Hematopoietic multipotent progenitor cell treated with erythropoietin and hydrocortisone succinate and interleukin-3 and kit ligand, for 17 days (in vitro differentiated cells): ENCODE results near the gene FBXO3.
"Not testable (repeated sequence)": the region's sequence is repeated elsewhere in the genome, so short reads cannot be mapped to it uniquely, and the experiment has no call there.

Experiments used
- DNase-seq: peaks from one replicate; pipeline ENCODE4 v3.0.0-alpha.2; 2015; ENCODE audit warnings: low spot score

Gene FBXO3

DNA sequence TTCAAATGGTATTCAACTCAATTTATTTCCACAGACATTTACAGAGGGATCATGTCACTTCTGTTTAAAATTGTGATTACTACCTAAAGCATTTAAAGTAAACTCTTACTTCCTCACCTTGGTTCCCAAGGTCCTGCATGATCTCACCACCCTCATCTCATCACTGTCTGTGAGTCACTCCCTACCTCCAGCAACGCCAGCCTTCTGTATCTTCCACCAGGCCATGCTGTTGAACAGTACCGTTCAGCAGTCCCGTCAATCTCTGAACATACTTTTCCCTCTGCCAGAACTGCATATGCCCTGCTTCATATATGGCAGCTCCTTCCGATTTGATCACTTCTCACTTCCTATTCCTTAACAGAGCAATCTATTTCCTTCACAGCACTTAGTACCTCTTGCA lies 2.0 kb downstream of the FBXO3 start:
- DNase-seq: peak; percentile 23

DNA sequence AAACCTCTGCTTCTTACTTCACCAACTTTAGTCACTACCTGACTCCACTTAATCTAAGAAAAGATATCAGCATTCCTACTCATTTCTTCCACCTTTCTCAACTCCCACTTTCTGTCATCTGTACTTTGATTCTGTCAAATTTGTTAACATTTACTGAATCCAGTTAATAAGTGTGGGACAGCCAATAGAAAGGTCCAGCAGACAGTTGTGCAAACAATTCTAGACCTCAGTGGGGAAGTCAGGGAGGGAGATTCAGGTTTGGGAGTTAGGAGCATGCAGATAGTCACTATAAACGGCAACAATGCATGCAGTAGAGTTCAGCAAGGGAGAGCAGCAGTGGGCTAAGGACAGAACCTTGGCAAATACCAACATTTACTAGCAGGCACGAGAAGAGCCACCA lies 4.1 kb downstream of the FBXO3 start:
- no peak for DNase-seq

DNA sequence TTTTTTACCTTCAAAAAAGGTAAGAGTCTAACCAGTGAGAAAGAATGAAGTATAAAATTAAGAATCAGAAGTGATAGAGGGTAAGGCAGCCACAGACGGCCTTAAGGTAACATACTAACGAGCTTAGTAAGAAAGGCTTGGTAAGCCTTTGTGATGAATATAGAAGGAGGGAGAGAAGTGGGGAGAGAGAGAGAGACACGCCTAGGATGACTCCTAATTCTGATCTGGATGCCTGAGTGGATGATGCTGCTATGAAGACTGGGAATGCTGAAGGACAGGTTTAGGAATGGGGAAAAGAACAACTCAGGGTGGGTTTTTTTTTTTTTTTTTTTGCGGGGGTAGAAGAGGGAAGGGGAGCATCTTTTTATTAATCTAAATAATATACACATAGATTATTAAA lies 4.8 kb downstream of the FBXO3 start:
- DNase-seq: no peak

DNA sequence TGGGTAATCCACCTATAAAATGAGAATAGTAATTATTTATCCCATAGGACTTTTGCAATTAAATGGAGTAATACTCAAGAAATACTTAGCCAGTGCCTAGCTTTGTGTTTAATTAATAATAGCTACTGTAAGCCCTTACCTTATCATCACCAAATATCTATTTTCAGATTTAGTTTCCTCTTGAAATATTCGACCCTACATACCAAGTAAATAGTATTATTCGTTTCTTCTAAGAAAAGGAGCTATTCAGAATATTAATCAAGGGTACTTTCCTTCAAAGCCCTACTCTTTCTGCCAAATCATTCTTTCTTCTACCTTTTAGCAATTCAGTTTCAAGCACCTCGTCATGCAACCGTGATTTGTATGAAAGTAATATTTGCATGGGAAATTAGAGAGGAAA lies 6.7 kb downstream of the FBXO3 start:
- no peak for DNase-seq

DNA sequence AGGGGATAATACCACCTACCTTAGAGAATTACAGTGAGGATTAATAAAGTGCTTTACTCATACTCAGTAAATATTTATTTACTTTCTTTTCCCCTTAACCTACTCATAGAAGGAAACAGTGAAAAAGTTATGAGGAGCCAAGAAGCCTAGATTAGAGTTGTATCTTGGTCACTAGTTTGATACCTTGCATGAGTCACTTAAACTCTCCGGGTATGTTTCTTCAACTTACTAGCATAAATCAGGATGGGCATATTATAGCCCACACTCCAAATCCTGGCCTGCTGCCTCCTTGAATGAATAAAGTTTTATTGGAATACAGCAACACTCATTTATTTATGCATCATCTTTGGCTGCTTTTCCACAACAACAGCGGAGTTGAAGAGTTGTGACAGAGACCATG lies 8.2 kb downstream of the FBXO3 start:
- no peak for DNase-seq

DNA sequence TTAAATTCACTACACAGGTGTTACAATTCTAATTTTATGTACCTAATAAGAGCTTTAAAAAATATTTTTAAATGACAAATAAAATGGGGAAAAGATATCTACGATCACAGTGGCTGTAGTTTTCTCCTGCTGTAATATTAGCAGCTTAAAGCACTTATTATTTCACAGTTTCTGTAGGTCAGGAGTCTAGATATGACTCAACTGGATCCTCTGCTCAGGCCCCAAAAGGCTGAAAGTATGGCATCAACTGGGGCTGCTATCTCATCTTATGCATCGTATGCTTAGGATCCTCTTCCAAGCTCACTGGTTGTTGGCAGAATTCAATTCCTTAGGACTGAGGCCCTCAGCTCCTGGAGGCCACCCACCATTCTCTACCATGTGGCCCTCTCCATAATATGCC lies 12.8 kb downstream of the FBXO3 start:
- no peak for DNase-seq

DNA sequence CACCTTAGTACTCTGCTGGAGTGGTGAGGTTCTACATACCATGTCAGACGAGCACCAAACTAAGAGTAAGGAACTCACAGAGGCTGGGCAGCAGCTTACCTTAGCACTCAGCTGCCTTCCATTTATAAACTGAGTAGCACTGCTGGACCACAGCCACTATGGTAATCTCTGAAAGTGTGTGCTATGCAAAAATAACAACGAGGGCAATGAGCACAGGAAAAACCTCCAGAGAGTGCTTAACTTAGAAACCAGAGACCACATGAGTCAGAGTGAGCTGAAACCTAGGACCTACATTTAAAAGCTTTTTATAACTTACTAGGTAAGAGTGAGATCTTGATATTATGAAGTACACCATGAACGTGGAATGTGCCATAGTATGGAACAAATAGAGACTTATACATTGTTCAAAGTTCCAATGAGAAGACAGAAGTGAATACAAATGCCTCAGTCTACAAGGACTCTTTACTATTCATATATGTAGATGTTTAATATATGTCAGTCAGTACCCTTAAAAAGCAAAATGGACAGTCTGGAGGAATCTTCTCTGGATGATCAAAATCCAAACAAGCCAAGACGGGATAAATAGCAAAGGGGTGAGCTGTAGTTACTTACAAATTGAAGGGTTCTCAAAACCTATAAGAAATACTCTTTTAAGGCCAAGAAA lies 20.9 kb downstream of the FBXO3 start:
- DNase-seq: no peak

DNA sequence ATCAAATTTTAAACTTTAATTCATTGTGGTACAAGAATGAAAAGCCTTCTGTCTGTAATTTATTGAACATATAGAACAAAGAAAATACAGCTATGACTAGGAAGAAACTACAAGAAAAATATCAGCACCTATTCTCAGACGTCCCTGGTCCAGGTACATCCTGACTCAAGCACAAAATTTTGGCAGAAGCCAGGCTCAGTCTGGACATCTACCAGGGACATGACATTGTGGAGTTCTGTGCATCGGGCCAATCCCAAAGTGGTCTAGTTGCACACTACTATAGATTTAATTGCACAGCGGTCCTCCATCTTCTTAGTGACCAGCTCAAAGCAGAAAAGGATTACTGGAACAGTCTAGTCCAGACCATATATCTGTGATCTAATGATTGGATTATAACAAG lies 22.4 kb downstream of the FBXO3 start:
- DNase-seq: no peak

DNA sequence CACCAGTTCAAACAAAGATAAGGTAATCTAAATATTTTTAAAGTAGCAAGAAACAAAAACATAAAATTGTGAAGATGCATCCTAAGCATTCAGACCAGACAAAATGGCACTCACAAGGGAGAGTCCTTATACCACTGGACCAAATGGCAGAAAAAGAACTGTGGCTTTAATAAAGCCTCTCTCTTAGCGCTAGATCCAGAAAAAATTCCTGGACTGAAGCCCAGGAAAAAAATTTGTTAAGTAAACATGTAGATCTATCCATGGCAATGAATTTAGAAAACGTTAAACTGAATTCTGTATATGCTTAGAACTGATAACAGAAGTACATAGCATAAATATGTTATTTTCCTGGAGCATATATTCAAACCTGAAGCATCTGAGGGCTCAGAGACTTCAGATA lies 26.3 kb downstream of the FBXO3 start:
- no peak for DNase-seq

DNA sequence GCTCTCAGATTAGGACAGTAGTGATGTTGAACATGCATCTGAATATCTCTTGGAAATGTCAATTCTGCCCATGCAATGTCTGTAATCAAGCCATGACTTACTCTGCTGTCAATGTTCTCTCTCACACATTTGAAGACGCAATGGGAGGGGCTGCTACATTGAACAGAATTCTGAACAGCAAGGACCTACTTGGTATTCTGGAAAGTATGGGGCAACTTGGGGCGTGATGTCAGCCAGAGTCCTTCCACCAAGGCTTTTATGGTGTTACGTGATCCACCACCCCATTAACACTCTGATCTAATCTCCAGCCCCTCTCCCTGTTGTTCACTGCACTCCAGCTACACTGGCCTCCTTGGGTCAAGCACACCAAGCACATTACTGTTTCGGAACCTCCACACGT lies 31.0 kb downstream of the FBXO3 start:
- no peak for DNase-seq

DNA sequence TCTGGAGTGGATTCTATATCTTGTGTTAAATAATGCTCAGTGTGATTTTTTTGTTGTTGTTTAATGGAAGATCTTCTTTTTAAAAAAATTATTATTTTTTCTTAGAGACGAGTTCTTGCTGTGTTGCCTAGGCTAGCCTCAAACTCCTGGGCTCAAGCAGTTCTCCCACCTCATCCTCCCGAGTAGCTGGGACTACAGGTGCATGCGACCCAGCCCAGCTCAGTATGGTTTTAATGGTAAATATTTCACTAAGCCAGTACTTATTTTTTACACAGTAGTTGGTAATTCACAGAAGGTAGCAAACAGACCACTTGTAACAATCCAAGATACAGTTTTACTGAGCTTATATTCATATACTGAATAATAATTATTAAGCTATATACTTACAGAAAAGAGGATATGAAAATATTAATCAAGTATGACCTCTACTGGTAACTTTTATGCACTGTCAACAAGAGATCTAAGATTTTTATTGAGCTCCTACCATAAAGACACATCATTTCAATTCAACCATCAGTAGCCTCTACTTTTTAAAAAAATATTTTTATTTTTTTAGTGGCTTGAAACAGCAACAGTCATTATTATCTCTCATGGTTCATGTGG lies 32.0 kb downstream of the FBXO3 start:
- DNase-seq: peak; percentile 71

DNA sequence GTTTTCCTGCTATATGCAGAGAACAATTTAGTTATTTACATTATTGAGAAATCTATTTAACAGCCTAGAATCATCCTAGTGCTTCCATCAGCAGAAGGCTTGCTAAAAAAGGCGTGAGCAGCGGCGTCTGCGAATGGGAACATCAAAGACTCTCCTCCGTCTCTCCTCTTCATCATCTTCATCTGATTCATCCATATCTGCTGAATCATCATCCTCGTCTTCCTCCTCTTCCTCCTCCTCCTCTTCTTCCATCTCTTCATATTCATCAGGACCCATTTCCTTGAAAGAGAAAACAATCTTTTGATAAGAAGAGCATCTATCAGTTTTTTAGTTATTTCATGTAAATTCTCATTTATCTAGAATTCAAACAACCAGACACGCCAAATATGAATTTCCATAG lies 32.5 kb downstream of the FBXO3 start:
- DNase-seq: no peak

DNA sequence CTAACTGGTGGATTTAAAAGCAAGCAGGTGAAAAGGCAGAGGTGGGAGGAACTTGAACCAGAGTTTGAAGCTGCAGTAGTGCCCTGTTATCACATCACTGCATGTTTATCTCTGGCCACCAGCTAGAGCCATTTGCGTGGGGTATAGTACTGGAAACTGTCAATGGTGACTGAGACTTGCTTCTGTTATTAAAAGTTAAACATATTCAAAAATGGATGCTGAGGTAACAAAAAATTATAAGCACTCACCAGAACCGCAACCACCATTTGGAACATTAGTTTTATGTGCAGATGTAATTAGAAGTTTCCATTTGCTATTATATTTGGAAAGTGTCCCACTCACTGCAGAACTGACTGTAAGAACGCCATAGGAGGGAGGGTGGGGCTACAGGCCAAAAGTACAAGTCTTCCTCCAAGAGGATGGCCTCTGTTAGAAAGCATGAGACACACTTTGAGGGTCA lies 36.9 kb downstream of the FBXO3 start:
- DNase-seq: peak; percentile 73

DNA sequence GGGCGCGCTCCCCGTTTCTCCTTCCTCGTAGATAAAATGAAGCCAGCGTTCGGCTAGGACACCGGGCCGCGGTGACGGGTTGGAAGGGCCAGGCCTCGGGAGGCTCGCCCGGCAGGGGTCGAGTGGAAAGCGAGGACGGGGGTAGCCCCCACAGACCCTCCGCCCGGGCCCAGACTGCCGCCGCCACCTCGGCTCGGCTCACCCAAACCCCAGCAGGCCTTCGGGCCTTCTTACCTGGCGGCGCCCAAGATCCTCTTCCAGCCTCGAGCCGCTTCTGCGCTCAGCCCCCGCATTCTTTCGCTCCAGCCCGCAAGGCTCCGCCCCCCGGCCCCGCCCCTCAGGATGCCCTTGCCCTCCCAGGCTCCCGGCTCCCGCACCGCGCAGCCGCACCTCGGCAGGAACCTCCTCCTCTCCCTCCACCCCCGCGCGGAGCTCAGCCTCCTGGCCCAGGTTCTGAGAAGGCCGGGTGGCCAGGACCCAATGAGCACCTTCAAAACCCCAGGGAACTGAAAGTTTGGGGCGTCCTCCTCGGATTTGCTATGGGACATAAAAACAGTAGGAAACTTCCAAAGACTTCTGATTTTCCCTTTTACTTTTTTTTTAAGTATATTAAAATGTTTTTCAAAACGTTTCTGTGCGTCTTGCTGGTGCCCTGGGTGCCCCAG lies 38.0 kb downstream of the FBXO3 start, which contains the start of gene CD59:
Gene CD59, minus strand, starts transcription at position 276 of the 665 bp plus-strand sequence. CDS start 13,978 bp downstream, outside the sequence.
- peak; percentile 94 for DNase-seq

DNA sequence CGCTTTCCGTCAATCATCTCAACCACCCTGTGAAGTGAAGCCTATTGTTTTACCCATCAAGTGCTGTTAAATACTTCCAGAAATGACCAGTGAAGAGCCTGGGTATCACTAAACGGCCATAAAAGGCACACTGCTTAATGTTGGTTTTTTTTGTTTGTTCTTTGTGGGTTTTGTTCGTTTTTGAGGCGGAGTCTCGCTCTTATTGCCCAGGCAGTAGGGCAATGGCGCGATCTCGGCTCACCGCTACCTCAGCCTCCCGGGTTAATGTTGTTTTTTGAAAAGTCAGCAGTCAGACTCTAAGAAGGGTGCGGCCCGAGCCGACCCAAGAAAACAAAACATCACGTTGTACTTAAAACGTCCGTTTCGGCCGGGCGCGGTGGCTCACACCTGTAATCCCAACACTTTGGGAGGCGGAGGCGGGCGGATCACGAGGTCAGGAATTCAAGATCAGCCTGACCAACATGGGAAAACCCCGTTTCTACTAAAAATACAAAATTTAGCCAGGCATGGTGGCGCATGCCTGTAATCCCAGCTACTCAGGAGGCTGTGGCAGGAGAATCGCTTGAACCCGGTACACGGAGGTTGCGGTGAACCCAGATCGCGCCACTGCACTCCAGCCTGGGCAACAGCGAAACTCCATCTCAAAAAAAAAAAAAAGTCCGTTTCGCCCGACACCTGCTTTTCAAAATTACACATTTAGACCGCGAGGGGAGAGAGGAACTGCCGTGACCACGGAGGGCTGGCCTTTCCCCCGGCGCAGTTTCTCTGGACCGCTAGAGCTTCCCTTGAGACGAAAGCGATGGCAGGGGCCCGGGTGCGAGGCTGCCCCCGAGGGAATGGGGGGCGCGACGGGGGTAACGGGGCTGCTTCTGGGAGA lies 38.8 kb downstream of the FBXO3 start:
- peak; percentile 71 for DNase-seq

DNA sequence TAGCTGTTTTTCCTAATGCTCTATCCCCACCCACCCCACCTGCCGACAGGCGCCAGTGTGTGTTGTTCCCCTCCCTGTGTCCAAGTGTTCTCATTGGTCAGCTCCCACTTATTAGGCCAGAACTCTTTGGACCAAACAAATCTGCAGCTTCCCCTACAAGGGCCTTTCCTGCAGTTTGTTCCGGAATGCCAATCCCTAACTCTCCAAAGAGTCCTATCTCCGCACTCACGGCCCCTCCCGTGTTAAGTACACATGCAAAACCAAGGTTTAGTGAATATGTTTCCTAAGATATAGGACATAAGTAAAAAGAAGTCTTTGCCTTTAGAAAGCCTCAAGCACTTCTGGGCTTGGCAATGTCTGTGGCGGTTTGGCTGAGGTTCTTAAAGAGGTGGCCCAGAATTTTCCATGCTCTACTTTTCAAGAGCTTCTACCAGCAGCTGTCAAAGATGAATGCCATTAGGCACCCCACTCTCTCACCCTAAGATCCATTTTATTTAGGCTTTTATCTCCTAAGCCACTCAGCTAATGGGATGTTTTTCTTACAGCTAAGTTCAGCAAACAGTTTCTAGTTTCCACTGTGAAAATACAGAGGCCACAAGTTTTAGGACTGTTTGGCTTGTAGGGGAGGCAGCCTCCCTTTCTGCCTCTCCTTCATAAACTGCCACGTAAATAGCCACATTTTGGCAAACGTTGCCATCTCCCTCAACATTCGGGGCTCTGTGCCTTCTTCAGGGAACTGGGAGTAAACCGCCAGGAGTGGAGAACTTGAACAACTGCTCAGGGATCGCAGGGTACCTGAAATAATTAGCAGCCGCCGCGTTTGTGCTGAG lies 39.7 kb downstream of the FBXO3 start:
- DNase-seq: peak; percentile 48

DNA sequence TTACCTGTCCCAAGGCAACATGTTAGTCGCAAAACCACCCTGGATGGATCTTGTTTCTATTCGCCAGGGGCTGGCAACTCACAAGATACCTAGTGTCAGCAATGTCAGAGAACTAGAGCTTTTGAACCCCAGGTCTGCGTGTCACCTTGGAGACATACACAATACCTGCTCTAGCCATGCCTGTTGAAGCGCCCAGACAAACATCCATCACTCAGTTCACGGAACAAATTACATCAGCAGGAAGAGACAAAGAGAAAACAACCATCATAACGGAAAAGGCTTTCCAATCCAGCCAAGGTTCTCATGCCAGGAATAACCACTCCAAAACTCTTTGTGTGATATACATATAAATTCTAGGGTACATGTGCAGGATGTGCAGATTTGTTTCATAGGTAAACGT lies 40.3 kb downstream of the FBXO3 start:
- DNase-seq: no peak

DNA sequence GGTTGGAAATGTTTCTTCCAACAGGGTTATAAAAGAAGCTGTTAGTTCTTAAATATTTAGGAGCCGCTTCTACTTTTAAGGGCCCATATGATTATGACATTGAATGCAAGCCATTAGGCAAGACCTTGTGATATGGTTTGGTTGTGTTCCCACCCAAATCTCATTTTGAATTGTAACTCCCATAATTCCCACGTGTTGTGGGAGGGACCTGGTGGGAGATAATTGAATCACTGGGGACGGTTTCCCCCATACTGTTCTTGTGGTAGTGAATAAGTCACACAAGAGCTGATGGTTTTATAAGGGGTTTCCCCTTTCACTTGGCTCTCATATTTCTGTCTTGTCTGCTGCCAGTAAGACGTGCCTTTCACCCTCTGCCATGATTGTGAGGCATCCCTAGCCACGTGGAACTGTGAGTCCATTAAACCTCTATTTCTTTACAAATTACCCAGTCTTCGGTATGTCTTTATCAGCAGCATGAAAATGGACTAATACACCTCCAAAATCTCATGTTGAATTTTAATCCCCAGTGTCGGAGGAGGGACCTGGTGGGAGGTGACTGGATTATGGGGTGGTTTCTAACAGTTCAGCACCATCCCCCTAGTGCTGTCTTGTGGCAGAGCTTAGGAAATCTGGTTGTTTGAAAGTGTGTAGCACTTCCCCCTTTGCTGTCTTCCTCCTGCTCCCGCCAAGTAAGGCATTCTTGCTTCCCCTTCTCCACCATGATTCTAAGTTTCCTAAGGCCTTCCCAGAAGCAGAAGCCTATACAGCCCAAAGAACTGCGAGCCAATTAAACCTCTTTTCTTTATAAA lies 42.4 kb downstream of the FBXO3 start:
- no peak for DNase-seq

DNA sequence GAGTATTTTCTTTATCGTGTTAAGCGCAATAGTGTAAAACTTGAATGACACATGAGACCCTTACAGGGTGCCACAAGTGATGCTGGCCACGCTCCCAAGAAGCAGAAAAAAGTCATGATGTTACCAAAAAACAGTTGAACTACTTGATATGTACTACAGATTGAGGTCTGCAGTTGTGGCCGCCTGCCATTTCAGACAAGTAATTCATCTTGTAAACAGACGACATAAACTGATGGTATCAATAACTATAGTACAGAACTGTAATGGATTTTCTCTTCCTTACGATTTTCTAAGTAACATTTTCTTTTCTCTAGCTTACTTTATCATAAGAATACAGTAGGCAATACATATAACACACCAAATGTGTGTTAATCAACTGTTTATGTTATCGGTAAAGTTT lies 43.6 kb downstream of the FBXO3 start:
- peak; percentile 26 for DNase-seq

DNA sequence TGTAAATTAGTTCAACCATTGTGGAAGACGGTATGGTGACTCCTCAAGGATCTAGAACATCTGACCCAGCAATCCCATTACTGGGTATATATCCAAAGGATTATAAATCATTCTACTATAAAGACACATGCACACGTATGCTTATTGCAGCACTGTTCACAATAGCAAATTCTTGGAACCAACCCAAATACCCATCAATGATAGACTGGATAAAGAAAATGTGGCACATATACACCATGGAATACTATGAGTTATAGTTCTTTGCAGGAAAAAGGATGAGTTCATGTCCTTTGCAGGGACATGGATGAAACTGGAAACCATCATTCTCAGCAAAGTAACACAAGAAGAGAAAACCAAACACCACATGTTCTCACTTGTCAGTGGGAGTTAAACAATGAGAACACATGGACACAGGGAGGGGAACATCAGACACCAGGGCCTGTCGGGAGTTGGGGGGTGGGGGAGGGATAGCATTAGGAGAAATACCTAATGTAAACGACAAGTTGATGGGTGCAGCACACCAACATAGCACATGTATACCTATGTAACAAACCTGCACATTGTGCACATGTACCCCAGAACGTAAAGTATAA lies 45.2 kb downstream of the FBXO3 start:
- not testable (repeated sequence) for DNase-seq
